Adrenal gland (tissue), 5 donors: ENCODE results near the gene ARHGAP31.

Experiments
- CTCF ChIP-seq, 6 experiments: fragments of 450-650 bp in 4 of 6; fragments of 200-600 bp in 2 of 6; sonication (generic) in 1 of 6; IDR thresholded peaks; 1 replicate in 5 of 6; 2 replicates in 1 of 6; pipeline versions ENCODE4 v1.5.1 to v1.8.0; 2016 to 2021; ENCODE audit warnings: antibody characterized with exemption in 6 of 6, mild to moderate bottlenecking in 2 of 6, moderate library complexity in 1 of 6
- POLR2A ChIP-seq, 2 donors: fragments of 450-650 bp; IDR thresholded peaks; one replicate each; pipeline ENCODE4 v1.6.1; 2017; ENCODE audit warnings: antibody characterized with exemption in 2 of 2, mild to moderate bottlenecking in 2 of 2, moderate library complexity in 1 of 2
- donor health status: DM: no; HTN: no; CAD: no.

- TF ChIP-seq CTCF (IDR thresholded peaks at IDR 0.05) (no peak), POLR2A (IDR thresholded peaks at IDR 0.05) (no peak)
Measured at GRCh38 chr3:119437691-119438258, 143.6 kb downstream of the ARHGAP31 start.
